Hepatocyte (in vitro differentiated cells): ENCODE data around the gene TMEM33. TPM values are rescaled to one million over a fixed set of nuclear protein-coding genes. Genes with fewer than 3 reads are reported as not detected.

ENCODE experiments used
- DNase-seq: peaks from one replicate; pipeline ENCODE4 v3.0.0-alpha.2; 2016; ENCODE audit warnings: low spot score
- H2AFZ ChIP-seq: fragments of 200-600 bp; sonication (generic); 2 replicates; pipeline ENCODE4 v1.6.0; 2016; ENCODE audit warnings: antibody characterized with exemption, mild to moderate bottlenecking
- H3K27ac ChIP-seq: fragments of 200-600 bp; sonication (generic); 2 replicates; pipeline ENCODE4 v1.5.1; 2016; ENCODE audit warnings: mild to moderate bottlenecking
- H3K27me3 ChIP-seq: fragments of 200-600 bp; sonication (generic); 2 replicates; pipeline ENCODE4 v1.6.1; 2016
- H3K36me3 ChIP-seq: fragments of 200-600 bp; sonication (generic); replicated peaks from 2 replicates; pipeline ENCODE4 v1.5.1; 2016; ENCODE audit warnings: low read depth; ENCODE audit not compliant: insufficient read depth
- H3K4me1 ChIP-seq: fragments of 200-600 bp; sonication (generic); 2 replicates; pipeline ENCODE4 v1.5.1; 2016; ENCODE audit warnings: mild to moderate bottlenecking, moderate library complexity; ENCODE audit not compliant: insufficient read depth
- H3K4me2 ChIP-seq: fragments of 200-600 bp; sonication (generic); 2 replicates; pipeline ENCODE4 v1.6.0; 2016
- H3K4me3 ChIP-seq: fragments of 200-600 bp; sonication (generic); 2 replicates; pipeline ENCODE4 v1.5.1; 2016; ENCODE audit warnings: mild to moderate bottlenecking
- H3K79me2 ChIP-seq: fragments of 200-600 bp; sonication (generic); 2 replicates; pipeline ENCODE4 v1.6.0; 2017; ENCODE audit warnings: mild to moderate bottlenecking
- H3K9me2 ChIP-seq: fragments of 200-600 bp; sonication (generic); replicated peaks from 2 replicates; pipeline ENCODE4 v1.6.0; 2017; ENCODE audit warnings: mild to moderate bottlenecking; ENCODE audit not compliant: insufficient read depth
- H3K9me3 ChIP-seq: fragments of 200-600 bp; sonication (generic); 2 replicates; pipeline ENCODE4 v1.5.1; 2016; ENCODE audit warnings: low read depth, mild to moderate bottlenecking
- H4K20me1 ChIP-seq: fragments of 200-600 bp; sonication (generic); 2 replicates; pipeline ENCODE4 v1.6.0; 2016; ENCODE audit warnings: mild to moderate bottlenecking; ENCODE audit not compliant: insufficient read depth, poor library complexity, severe bottlenecking
- CTCF ChIP-seq: fragments of 200-600 bp; sonication (generic); IDR thresholded peaks from 2 replicates; pipeline ENCODE4 v1.5.1; 2016; ENCODE audit warnings: antibody characterized with exemption, mild to moderate bottlenecking; ENCODE audit not compliant: poor library complexity
- EZH2 ChIP-seq: fragments of 200-600 bp; sonication (generic); IDR thresholded peaks from 2 replicates; pipeline ENCODE4 v1.6.1; 2016; ENCODE audit warnings: antibody characterized with exemption, mild to moderate bottlenecking, borderline replicate concordance
- EZH2phosphoT487 ChIP-seq: fragments of 200-600 bp; sonication (generic); IDR thresholded peaks from one replicate; pipeline ENCODE4 v1.6.1; 2018; ENCODE audit warnings: antibody characterized with exemption, mild to moderate bottlenecking, low read depth, moderate library complexity; ENCODE audit not compliant: unreplicated experiment, severe bottlenecking
- WGBS: methylation state at CpG from one replicate; pipeline ENCODE4 v1.1.6; 2016; ENCODE audit warnings: low lambda C conversion rate; ENCODE audit errors: missing lambda C conversion rate; 5-methylcytosine and 5-hydroxymethylcytosine counted together
- polyA plus RNA-seq: library from polyadenylated mRNA; unstranded; fragments of >200 nt; fragmentation: Nextera tagmentation; extraction: Ambion mirVana; gene quantifications from 2 replicates; pipeline ENCODE4 v1.2.1, GENCODE V29; 2016
- total RNA-seq: library from RNA; depleted of rRNA; stranded (reverse); fragments of >200 nt; gene quantifications from 2 replicates; pipeline ENCODE4 v1.2.3, GENCODE V29; 2014

Gene TMEM33
- total and polyA plus RNA-seq, 2 experiments from 2014 or later: 38.3 to 77.6 TPM

GRCh38 chr4:41967392-41967791, 32.2 kb downstream of the TMEM33 start:
- TF ChIP-seq CTCF (no peak), EZH2phosphoT487 (no peak), EZH2 (no peak)
- Histone ChIP-seq H3K27me3 (no peaks in the 10 kb centered on the region), H3K9me3 (no peaks in the 10 kb centered on the region), H4K20me1 (no peaks in the 10 kb centered on the region), H3K9me2 (no peaks in the 10 kb centered on the region), H3K36me3 (no peaks in the 10 kb centered on the region), H2AFZ (no peak overlapping the region), H3K4me1 (no peaks in the 10 kb centered on the region), H3K4me2 (no peak overlapping the region), H3K4me3 (no peak overlapping the region), H3K79me2 (no peaks in the 10 kb centered on the region), H3K27ac (no peak overlapping the region)
- DNase-seq: no peak
- WGBS: 89% methylated on average over 2 of the region's 2 CpGs

- Histone ChIP-seq H4K20me1 (no peaks in the 10 kb centered on the region), H3K9me2 (no peaks in the 10 kb centered on the region), H3K27ac (no peak overlapping the region), H3K4me2 (no peak overlapping the region), H2AFZ (no peak overlapping the region), H3K9me3 (no peaks in the 10 kb centered on the region), H3K4me1 (no peaks in the 10 kb centered on the region), H3K79me2 (no peaks in the 10 kb centered on the region), H3K27me3 (no peaks in the 10 kb centered on the region), H3K4me3 (no peak overlapping the region), H3K36me3 (no peaks in the 10 kb centered on the region)
- no peak for DNase-seq
- TF ChIP-seq EZH2: no peak
- TF ChIP-seq EZH2phosphoT487: no peak
- TF ChIP-seq CTCF: no peak
Measured at GRCh38 chr4:41969671-41970070, 34.4 kb downstream of the TMEM33 start.

GRCh38 chr4:41975341-41975740, 40.1 kb downstream of the TMEM33 start:
- no peaks in the 10 kb centered on the region for H3K79me2 ChIP-seq
- H3K4me1 ChIP-seq: no peaks in the 10 kb centered on the region
- H3K9me3 ChIP-seq: no peaks in the 10 kb centered on the region
- no peaks in the 10 kb centered on the region for H4K20me1 ChIP-seq
- H3K27ac ChIP-seq: no peak overlapping the region
- DNase-seq: no peak
- H3K36me3 ChIP-seq: no peaks in the 10 kb centered on the region
- H3K4me3 ChIP-seq: no peak overlapping the region
- no peak overlapping the region for H2AFZ ChIP-seq
- no peak overlapping the region for H3K4me2 ChIP-seq
- WGBS: 94% methylated on average over 1 of the region's 1 CpG
- no peak for TF ChIP-seq CTCF
- no peak for TF ChIP-seq EZH2
- TF ChIP-seq EZH2phosphoT487: no peak
- H3K27me3 ChIP-seq: no peaks in the 10 kb centered on the region
- H3K9me2 ChIP-seq: no peaks in the 10 kb centered on the region

GRCh38 chr4:41976775-41977516, 41.7 kb downstream of the TMEM33 start:
- H3K9me2 ChIP-seq: no peaks in the 10 kb centered on the region
- H3K36me3 ChIP-seq: no peaks in the 10 kb centered on the region
- no peak overlapping the region for H3K27ac ChIP-seq
- no peak overlapping the region for H2AFZ ChIP-seq
- TF ChIP-seq EZH2: no peak
- no peak for TF ChIP-seq EZH2phosphoT487
- no peak for TF ChIP-seq CTCF
- H3K79me2 ChIP-seq: no peaks in the 10 kb centered on the region
- no peaks in the 10 kb centered on the region for H3K4me1 ChIP-seq
- no peaks in the 10 kb centered on the region for H3K27me3 ChIP-seq
- no peaks in the 10 kb centered on the region for H4K20me1 ChIP-seq
- no peak overlapping the region for H3K4me3 ChIP-seq
- H3K9me3 ChIP-seq: no peaks in the 10 kb centered on the region
- DNase-seq: no peak
- no peak overlapping the region for H3K4me2 ChIP-seq
- WGBS: 75% methylated on average over 1 of the region's 1 CpG
